ENCODE measurements around the gene MAN1C1. TPM values are rescaled to one million over a fixed set of nuclear protein-coding genes. Genes with fewer than 3 reads are reported as not detected.

The MAN1C1 gene
- total and polyA plus RNA-seq, 10 of the 15 experiments (the other 5 are each of a cell fraction or from before 2014, with no cell fraction given): 0.12 to 0.56 (median 0.22) TPM; not detected in 3

DNA sequence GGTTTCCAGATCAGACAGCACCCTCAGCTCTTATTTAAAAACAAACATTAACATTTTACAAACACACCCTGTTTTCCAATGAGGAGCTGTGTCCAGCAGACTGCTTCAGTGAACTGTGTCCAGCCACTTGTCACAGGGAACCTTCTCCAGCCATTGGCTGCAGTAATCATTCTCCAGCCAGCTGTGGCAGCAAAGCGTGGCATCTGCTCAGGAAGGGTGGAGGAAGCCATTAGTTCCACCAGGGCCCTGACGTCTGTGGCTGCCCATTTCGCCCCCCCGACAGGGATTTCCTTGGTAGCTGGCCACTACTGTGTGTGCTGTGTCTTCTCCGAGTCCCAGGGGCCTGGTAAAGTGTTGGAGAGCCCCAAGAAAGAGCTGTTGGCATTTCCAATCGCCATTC, 120.5 kb downstream of the MAN1C1 start:
- DNase-seq (ENCODE audit: low read depth, low spot score): no peak
- WGBS (ENCODE audit: insufficient coverage, insufficient replicate concordance, low lambda C conversion rate, missing lambda C conversion rate): 0% methylated on average over 6 of the region's 6 CpGs
- Histone ChIP-seq H2AFZ (ENCODE audit: control insufficient read depth, low read depth, low read length) (no peak overlapping the region), H3K4me1 (ENCODE audit: control insufficient read depth, insufficient read depth, low read length) (no peaks in the 10 kb centered on the region), H3K9ac (ENCODE audit: control insufficient read depth, insufficient read depth, low read length) (no peak overlapping the region), H3K36me3 (ENCODE audit: control insufficient read depth in 2 of 2, insufficient read depth in 2 of 2, low read length in 1 of 2) (no peaks in the 10 kb centered on the region), H3K27ac (ENCODE audit: control insufficient read depth, insufficient read depth) (no peak overlapping the region), H3K4me2 (ENCODE audit: control insufficient read depth, insufficient read depth) (no peak overlapping the region), H3K79me2 (ENCODE audit: control insufficient read depth, insufficient read depth, low read length) (no peaks in the 10 kb centered on the region), H3K4me3 (no peak overlapping the region), H3K9me3 (replicated peaks; ENCODE audit: control insufficient read depth, insufficient read depth, low read length) (no peaks in the 10 kb centered on the region), H3K27me3 (replicated peaks in 1 of 2; ENCODE audit: control insufficient read depth in 2 of 2, insufficient read depth in 2 of 2, low read length in 1 of 2) (peaks cover 4 to 6% of the 10 kb centered on the region in 2 experiments), H4K20me1 (ENCODE audit: control insufficient read depth, insufficient read depth) (no peaks in the 10 kb centered on the region)
- POLR2A ChIA-PET: no interaction called here
- no TSS peak for BruUV-seq (replicated peaks)
- no peak for TF ChIP-seq HDAC2 (IDR thresholded peaks at IDR 0.05)
- TF ChIP-seq ZNF217 (IDR thresholded peaks at IDR 0.05): no peak
- no peak for TF ChIP-seq IRF5 (IDR thresholded peaks at IDR 0.05; ENCODE audit: borderline replicate concordance)
- TF ChIP-seq NR2F1 (conservative IDR thresholded peaks at IDR 0.05): no peak
- no peak for TF ChIP-seq CREB1 (IDR thresholded peaks at IDR 0.05; ENCODE audit: low read depth)
- TF ChIP-seq, protein P1, sequence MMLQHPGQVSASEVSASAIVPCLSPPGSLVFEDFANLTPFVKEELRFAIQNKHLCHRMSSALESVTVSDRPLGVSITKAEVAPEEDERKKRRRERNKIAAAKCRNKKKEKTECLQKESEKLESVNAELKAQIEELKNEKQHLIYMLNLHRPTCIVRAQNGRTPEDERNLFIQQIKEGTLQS (IDR thresholded peaks at IDR 0.05; ENCODE audit: borderline replicate concordance, extremely low read depth, low read depth, low read length): no peak
- TF ChIP-seq, protein P2, sequence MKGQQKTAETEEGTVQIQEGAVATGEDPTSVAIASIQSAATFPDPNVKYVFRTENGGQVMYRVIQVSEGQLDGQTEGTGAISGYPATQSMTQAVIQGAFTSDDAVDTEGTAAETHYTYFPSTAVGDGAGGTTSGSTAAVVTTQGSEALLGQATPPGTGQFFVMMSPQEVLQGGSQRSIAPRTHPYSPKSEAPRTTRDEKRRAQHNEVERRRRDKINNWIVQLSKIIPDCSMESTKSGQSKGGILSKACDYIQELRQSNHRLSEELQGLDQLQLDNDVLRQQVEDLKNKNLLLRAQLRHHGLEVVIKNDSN (IDR thresholded peaks at IDR 0.05; ENCODE audit: borderline replicate concordance, extremely low read length, insufficient read depth, low read depth, low read length): no peak
- TF ChIP-seq KAT2A (conservative IDR thresholded peaks at IDR 0.05; ENCODE audit: control insufficient read depth, low read depth, low read length): no peak
- TF ChIP-seq GATAD2B (conservative IDR thresholded peaks at IDR 0.05; ENCODE audit: low read depth): no peak
- TF ChIP-seq CEBPB (IDR thresholded peaks at IDR 0.05; ENCODE audit: borderline replicate concordance in 1 of 2, low read depth in 2 of 2, low read length in 2 of 2): no peak
- no peak for TF ChIP-seq RUNX3 (IDR thresholded peaks at IDR 0.05; ENCODE audit: low read length)
- no peak for TF ChIP-seq HCFC1 (IDR thresholded peaks at IDR 0.05; ENCODE audit: low read length)
- no peak for TF ChIP-seq NRF1 (conservative IDR thresholded peaks at IDR 0.05; ENCODE audit: low read depth, low read length)
- TF ChIP-seq, protein P3, sequence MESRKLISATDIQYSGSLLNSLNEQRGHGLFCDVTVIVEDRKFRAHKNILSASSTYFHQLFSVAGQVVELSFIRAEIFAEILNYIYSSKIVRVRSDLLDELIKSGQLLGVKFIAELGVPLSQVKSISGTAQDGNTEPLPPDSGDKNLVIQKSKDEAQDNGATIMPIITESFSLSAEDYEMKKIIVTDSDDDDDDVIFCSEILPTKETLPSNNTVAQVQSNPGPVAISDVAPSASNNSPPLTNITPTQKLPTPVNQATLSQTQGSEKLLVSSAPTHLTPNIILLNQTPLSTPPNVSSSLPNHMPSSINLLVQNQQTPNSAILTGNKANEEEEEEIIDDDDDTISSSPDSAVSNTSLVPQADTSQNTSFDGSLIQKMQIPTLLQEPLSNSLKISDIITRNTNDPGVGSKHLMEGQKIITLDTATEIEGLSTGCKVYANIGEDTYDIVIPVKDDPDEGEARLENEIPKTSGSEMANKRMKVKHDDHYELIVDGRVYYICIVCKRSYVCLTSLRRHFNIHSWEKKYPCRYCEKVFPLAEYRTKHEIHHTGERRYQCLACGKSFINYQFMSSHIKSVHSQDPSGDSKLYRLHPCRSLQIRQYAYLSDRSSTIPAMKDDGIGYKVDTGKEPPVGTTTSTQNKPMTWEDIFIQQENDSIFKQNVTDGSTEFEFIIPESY (IDR thresholded peaks at IDR 0.05): no peak
- TF ChIP-seq RBBP5 (conservative IDR thresholded peaks at IDR 0.05): no peak
- no peak for TF ChIP-seq RELA (IDR thresholded peaks at IDR 0.05; ENCODE audit: borderline replicate concordance, partially characterized antibody)
- no peak for TF ChIP-seq BCL11A (IDR thresholded peaks at IDR 0.05; ENCODE audit: low read depth, low read length)
- in situ Hi-C loops (cut with MboI) (no loop called here), intact Hi-C loops (cut with micrococcal nuclease; ENCODE audit: unreplicated experiment) (no loop called here)
- no peak; the same call in 2 of the 3 replicates for ATAC-seq
- FAIRE-seq: no peak
- SMC1A ChIA-PET (ENCODE audit: uncharacterized antibody, unreplicated experiment): no interaction called here
- CTCF ChIA-PET: interaction anchor here (1.4 kb wide), 1 partner anchor 128 kb away, joined by 4 read pairs; no protein-coding TSS in a partner anchor
- RAD21 ChIA-PET (ENCODE audit: unreplicated experiment): no interaction called here

All from GM12878 (cell line).